Measurements from ENCODE around the gene DNMBP.

DNMBP gene

GRCh38 chr10:99835947-99836346 is 173.8 kb downstream of the DNMBP start:
- DNase-seq (ENCODE audit: low read depth in 2 of 2) = no peak

- no peak for DNase-seq (ENCODE audit: low read depth in 2 of 2)
Observed at GRCh38 chr10:99834410-99834809, 175.3 kb downstream of the DNMBP start.

GRCh38 chr10:99832439-99832838 is 177.3 kb downstream of the DNMBP start:
- no peak for DNase-seq (ENCODE audit: low read depth in 2 of 2)

- DNase-seq (ENCODE audit: low read depth in 2 of 2) = no peak
Observed at GRCh38 chr10:99828464-99828863, 181.3 kb downstream of the DNMBP start.

GRCh38 chr10:99827936-99828335 is 181.8 kb downstream of the DNMBP start:
- no peak for DNase-seq (ENCODE audit: low read depth in 2 of 2)
